IMR-90 (cell line): ENCODE results near the gene KRTAP20-3. TPM values are rescaled to one million over a fixed set of nuclear protein-coding genes. Genes with fewer than 3 reads are reported as not detected.

Experiments
- ATAC-seq: fragments of 200-7000 bp; cut with Tn5 transposase; 2 replicates; pipeline ENCODE4 v1.9.1; 2020; ENCODE audit warnings: low read depth, mild to moderate bottlenecking, moderate library complexity
- BruUV-seq: library from RNA; stranded (reverse); fragments of 400-500 nt; replicated peaks from 2 replicates; lab custom pipeline; 2021; lab: Mats Ljungman, UMichigan
- CTCF ChIA-PET: fragments of 300-600 bp; formaldehyde crosslinking; extraction: SDS; loops from one replicate; lab custom pipeline; 2021; ENCODE audit warnings: antibody characterized with exemption; lab: Yijun Ruan, JAX
- POLR2A ChIA-PET: fragments of 300-600 bp; sonication (Branson Sonifier 250); formaldehyde crosslinking; loops from one replicate; lab custom pipeline; 2022; ENCODE audit warnings: antibody characterized with exemption; ENCODE audit not compliant: unreplicated experiment; lab: Charles Lee
- DNase-seq: peaks from one replicate; pipeline ENCODE4 v3.0.0; 2013
- H2AFZ ChIP-seq: replicated peaks from 2 replicates; pipeline ENCODE3; 2013; ENCODE audit warnings: low read length, mild to moderate bottlenecking; ENCODE audit not compliant: poor library complexity
- H2AK5ac ChIP-seq: 2 replicates; pipeline ENCODE4 v1.6.1; 2013; ENCODE audit warnings: low read depth, low read length, inconsistent platforms
- H2AK9ac ChIP-seq: replicated peaks from 2 replicates; pipeline ENCODE3; 2013; ENCODE audit warnings: mild to moderate bottlenecking, low read depth, low read length, moderate library complexity; ENCODE audit not compliant: poor library complexity
- H2BK120ac ChIP-seq: 2 replicates; pipeline ENCODE4 v1.6.1; 2013; ENCODE audit warnings: low read depth, low read length, inconsistent platforms
- H2BK15ac ChIP-seq: 3 replicates; pipeline ENCODE4 v1.6.1; 2013; ENCODE audit warnings: low read depth, low read length, inconsistent platforms
- H2BK20ac ChIP-seq: 2 replicates; pipeline ENCODE4 v1.6.1; 2013; ENCODE audit warnings: low read depth, mild to moderate bottlenecking, inconsistent platforms, low read length, moderate library complexity
- H2BK5ac ChIP-seq: 2 replicates; pipeline ENCODE4 v1.6.1; 2013; ENCODE audit warnings: mild to moderate bottlenecking, low read depth, low read length, inconsistent platforms; ENCODE audit not compliant: poor library complexity, severe bottlenecking
- H3K14ac ChIP-seq: replicated peaks from 2 replicates; pipeline ENCODE4 v1.6.1; 2013; ENCODE audit warnings: low read depth, low read length, inconsistent platforms
- H3K18ac ChIP-seq: 2 replicates; pipeline ENCODE4 v1.6.1; 2013; ENCODE audit warnings: low read depth, low read length, control low read depth
- H3K23ac ChIP-seq: 2 replicates; pipeline ENCODE4 v1.6.1; 2013; ENCODE audit warnings: low read depth, low read length, inconsistent platforms
- H3K27ac ChIP-seq: 2 replicates; pipeline ENCODE4 v1.5.1; 2013; ENCODE audit warnings: mild to moderate bottlenecking, control low read depth, low read length; ENCODE audit not compliant: insufficient read depth
- H3K27me3 ChIP-seq: 2 replicates; pipeline ENCODE4 v1.6.1; 2013; ENCODE audit warnings: low read length; ENCODE audit not compliant: control insufficient read depth, insufficient read depth
- H3K36me3 ChIP-seq: 2 replicates; pipeline ENCODE4 v1.6.1; 2013; ENCODE audit warnings: low read length, mixed read lengths; ENCODE audit not compliant: control insufficient read depth, insufficient read depth
- H3K4ac ChIP-seq: 2 replicates; pipeline ENCODE4 v1.6.1; 2013; ENCODE audit warnings: low read depth, low read length, inconsistent platforms
- H3K4me1 ChIP-seq: 2 replicates; pipeline ENCODE4 v1.6.1; 2013; ENCODE audit warnings: low read length, mixed read lengths; ENCODE audit not compliant: control insufficient read depth, insufficient read depth
- H3K4me2 ChIP-seq: 2 replicates; pipeline ENCODE4 v1.6.1; 2013; ENCODE audit warnings: low read depth, mild to moderate bottlenecking, control low read depth, low read length, moderate library complexity
- H3K4me3 ChIP-seq: 2 replicates; pipeline ENCODE4 v1.5.1; 2013; ENCODE audit warnings: low read depth, mild to moderate bottlenecking, control low read depth, low read length, moderate library complexity; ENCODE audit not compliant: insufficient read depth
- H3K56ac ChIP-seq: 2 replicates; pipeline ENCODE4 v1.6.1; 2013; ENCODE audit warnings: low read length, inconsistent platforms; ENCODE audit not compliant: insufficient read depth; ENCODE audit errors: extremely low read depth
- H3K79me1 ChIP-seq, 2 experiments: 2 replicates each; pipeline ENCODE4 v1.6.1; 2013; ENCODE audit warnings: low read length in 2 of 2, inconsistent platforms in 1 of 2, low read depth in 1 of 2
- H3K9ac ChIP-seq: 2 replicates; pipeline ENCODE4 v1.6.1; 2013; ENCODE audit warnings: low read depth, low read length, control low read depth
- H3K9me1 ChIP-seq: 2 replicates; pipeline ENCODE4 v1.6.1; 2013; ENCODE audit warnings: low read length, inconsistent platforms; ENCODE audit not compliant: insufficient read depth
- H3K9me3 ChIP-seq: 2 replicates; pipeline ENCODE4 v1.6.1; 2013; ENCODE audit warnings: low read length; ENCODE audit not compliant: control insufficient read depth, insufficient read depth
- H4K20me1 ChIP-seq: 2 replicates; pipeline ENCODE4 v1.6.1; 2013; ENCODE audit warnings: low read length, inconsistent platforms; ENCODE audit not compliant: insufficient read depth
- H4K5ac ChIP-seq: 2 replicates; pipeline ENCODE4 v1.6.1; 2013; ENCODE audit warnings: mild to moderate bottlenecking, low read depth, low read length, control low read depth
- H4K8ac ChIP-seq, 2 experiments: 2 replicates each; pipeline ENCODE4 v1.6.1; 2013; ENCODE audit warnings: low read depth in 2 of 2, low read length in 2 of 2, control low read depth in 1 of 2, inconsistent platforms in 1 of 2
- H4K91ac ChIP-seq: 2 replicates; pipeline ENCODE4 v1.6.1; 2013; ENCODE audit warnings: low read depth, low read length, inconsistent platforms; ENCODE audit not compliant: insufficient read depth
- BHLHE40 ChIP-seq: fragments of 150-350 bp; IDR thresholded peaks from 2 replicates; pipeline ENCODE4 v1.6.1; 2016; ENCODE audit warnings: mild to moderate bottlenecking, low read depth, low read length
- CEBPB ChIP-seq: IDR thresholded peaks from 2 replicates; pipeline ENCODE4 v1.6.1; 2012; ENCODE audit warnings: low read depth, low read length, improper control_type of control experiment
- CHD1 ChIP-seq: IDR thresholded peaks from 2 replicates; pipeline ENCODE4 v1.6.1; 2012; ENCODE audit warnings: low read depth, low read length, improper control_type of control experiment
- CTCF ChIP-seq: conservative IDR thresholded peaks from 2 replicates; pipeline ENCODE4 v1.5.1; 2012; ENCODE audit warnings: mild to moderate bottlenecking, low read depth, low read length, improper control_type of control experiment
- ELK1 ChIP-seq: fragments of 150-350 bp; IDR thresholded peaks from 2 replicates; pipeline ENCODE4 v1.6.1; 2016; ENCODE audit warnings: low read depth, mild to moderate bottlenecking, low read length, moderate library complexity, borderline replicate concordance
- FOS ChIP-seq: fragments of 150-350 bp; IDR thresholded peaks from 2 replicates; pipeline ENCODE4 v1.6.1; 2016; ENCODE audit warnings: low read depth, low read length
- MAFK ChIP-seq: IDR thresholded peaks from 2 replicates; pipeline ENCODE4 v1.6.1; 2012; ENCODE audit warnings: low read depth, low read length, improper control_type of control experiment
- MAZ ChIP-seq: IDR thresholded peaks from 2 replicates; pipeline ENCODE4 v1.6.1; 2012; ENCODE audit warnings: low read depth, mild to moderate bottlenecking, low read length, improper control_type of control experiment, moderate library complexity, borderline replicate concordance
- MXI1 ChIP-seq: IDR thresholded peaks from 2 replicates; pipeline ENCODE4 v1.6.1; 2012; ENCODE audit warnings: low read depth, mild to moderate bottlenecking, low read length, moderate library complexity, borderline replicate concordance
- NFE2L2 ChIP-seq: fragments of 150-350 bp; IDR thresholded peaks from 2 replicates; pipeline ENCODE4 v1.6.1; 2016; ENCODE audit warnings: low read depth, mild to moderate bottlenecking, low read length
- POLR2A ChIP-seq: IDR thresholded peaks from 2 replicates; pipeline ENCODE4 v1.6.1; 2012; ENCODE audit warnings: mild to moderate bottlenecking, low read depth, low read length
- RCOR1 ChIP-seq: IDR thresholded peaks from 2 replicates; pipeline ENCODE4 v1.6.1; 2012; ENCODE audit warnings: mild to moderate bottlenecking, low read length, improper control_type of control experiment; ENCODE audit not compliant: insufficient replicate concordance
- RFX5 ChIP-seq: IDR thresholded peaks from 2 replicates; pipeline ENCODE4 v1.8.0; 2012; ENCODE audit warnings: low read depth, mild to moderate bottlenecking, low read length, moderate library complexity
- SMC3 ChIP-seq: fragments of 150-350 bp; IDR thresholded peaks from 2 replicates; pipeline ENCODE4 v1.6.1; 2016; ENCODE audit warnings: low read depth, mild to moderate bottlenecking, antibody characterized with exemption, low read length, moderate library complexity
- WGBS, 2 experiments: methylation state at CpG; one replicate each; pipeline versions ENCODE4 v1.1.5 to v1.1.7; 2013; ENCODE audit warnings: missing lambda C conversion rate in 2 of 2; ENCODE audit not compliant: insufficient read length in 1 of 2; ENCODE audit errors: extremely low coverage in 2 of 2; 5-methylcytosine and 5-hydroxymethylcytosine counted together
- dilution Hi-C: fragments of 300-500 bp; cut with HindIII; formaldehyde crosslinking; loops from one replicate; pipeline ENCODE4 v1.14.3; 2018; ENCODE audit warnings: low sequenced_read_pairs; ENCODE audit not compliant: unreplicated experiment
- in situ Hi-C: fragments of 300-500 bp; cut with MboI; formaldehyde crosslinking; loops from 3 replicates; pipeline ENCODE4 v1.14.3; 2019; ENCODE audit warnings: low sequenced_read_pairs, inconsistent platforms, mixed read lengths
- intact Hi-C: fragments of 100-400 bp; cut with micrococcal nuclease; formaldehyde crosslinking; loops from 2 replicates; pipeline ENCODE4 v1.10.0; 2022
- polyA plus RNA-seq, 3 experiments: library from polyadenylated mRNA; depleted of rRNA; stranded (reverse); fragments of >200 nt; gene quantifications; 2 replicates each; pipeline ENCODE4 v1.2.3, GENCODE V29; 2012; ENCODE audit warnings: low replicate concordance in 1 of 3
- total RNA-seq: library from RNA; depleted of rRNA; stranded (reverse); fragments of >200 nt; gene quantifications from 2 replicates; pipeline ENCODE4 v1.2.3, GENCODE V29; 2012
- TF ChIP-seq, protein P1 (sequence below): fragments of 150-350 bp; IDR thresholded peaks from 2 replicates; pipeline ENCODE4 v1.6.1; 2017; ENCODE audit warnings: mild to moderate bottlenecking, antibody characterized with exemption, low read length, low read depth

The KRTAP20-3 gene
- total and polyA plus RNA-seq, 2 of the 4 experiments (the other 2 are of a cell fraction) = not detected

DNA sequence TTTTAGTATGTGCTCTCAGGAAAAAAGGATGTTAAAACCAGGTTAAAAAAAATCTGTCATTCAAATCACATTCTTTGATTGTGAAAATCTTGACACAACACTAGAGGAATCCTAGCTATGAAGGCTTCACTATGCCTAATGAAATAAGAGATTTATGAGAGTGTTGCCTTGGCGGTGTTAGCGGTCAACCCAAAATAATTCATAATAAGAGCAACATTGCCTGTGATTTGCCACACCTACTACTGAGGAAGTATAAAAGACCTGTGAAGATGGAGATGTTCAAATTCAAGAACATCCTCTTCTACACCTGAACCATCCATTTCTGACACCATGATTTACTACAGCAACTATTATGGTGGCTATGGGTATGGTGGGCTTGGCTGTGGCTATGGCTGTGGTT, 26.5 kb upstream of the KRTAP20-3 start, which contains the start of gene KRTAP20-1:
TSS of gene KRTAP20-1 (plus strand) at position 301 of the 400 bp plus-strand sequence. CDS start at position 331, 30 bp downstream.
- no TSS peak for BruUV-seq
- Histone ChIP-seq H2BK15ac (no peak within 1 kb of the TSS), H3K9me1 (no peaks in the 10 kb centered on the region), H3K18ac (no peak within 1 kb of the TSS), H4K20me1 (no peaks in the 10 kb centered on the region), H3K9me3 (peaks cover 14% of the 10 kb centered on the region), H2BK120ac (no peak within 1 kb of the TSS), H3K9ac (no peak within 1 kb of the TSS), H3K27ac (no peak within 1 kb of the TSS), H3K4me2 (no peak within 1 kb of the TSS), H2BK5ac (no peak within 1 kb of the TSS), H3K4ac (no peak within 1 kb of the TSS), H3K36me3 (no peaks in the 10 kb centered on the region), H2AFZ (no peak within 1 kb of the TSS), H3K14ac (no peak within 1 kb of the TSS), H4K91ac (no peak within 1 kb of the TSS), H4K8ac (no peak within 1 kb of the TSS), H2AK5ac (no peak within 1 kb of the TSS), H3K4me3 (no peak within 1 kb of the TSS), H2BK20ac (no peak within 1 kb of the TSS), H2AK9ac (no peak within 1 kb of the TSS), H3K4me1 (no peaks in the 10 kb centered on the region), H3K56ac (no peak within 1 kb of the TSS), H3K23ac (no peak within 1 kb of the TSS), H4K5ac (no peak within 1 kb of the TSS), H3K79me1 (no peaks in the 10 kb centered on the region), H3K27me3 (no peaks in the 10 kb centered on the region)
- intact Hi-C loops = no loop called here
- no peak for ATAC-seq
- in situ Hi-C loops = no loop called here
- WGBS, 2 experiments = no CpG with 5 or more reads among the region's 2 CpGs
- TF ChIP-seq, protein P1, sequence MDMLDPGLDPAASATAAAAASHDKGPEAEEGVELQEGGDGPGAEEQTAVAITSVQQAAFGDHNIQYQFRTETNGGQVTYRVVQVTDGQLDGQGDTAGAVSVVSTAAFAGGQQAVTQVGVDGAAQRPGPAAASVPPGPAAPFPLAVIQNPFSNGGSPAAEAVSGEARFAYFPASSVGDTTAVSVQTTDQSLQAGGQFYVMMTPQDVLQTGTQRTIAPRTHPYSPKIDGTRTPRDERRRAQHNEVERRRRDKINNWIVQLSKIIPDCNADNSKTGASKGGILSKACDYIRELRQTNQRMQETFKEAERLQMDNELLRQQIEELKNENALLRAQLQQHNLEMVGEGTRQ = no peak
- no peak for TF ChIP-seq POLR2A
- no peak for TF ChIP-seq FOS
- no peak for TF ChIP-seq MXI1
- TF ChIP-seq ELK1 = no peak
- no peak for TF ChIP-seq NFE2L2
- no peak for TF ChIP-seq MAZ
- no peak for TF ChIP-seq CEBPB
- TF ChIP-seq SMC3 = no peak
- TF ChIP-seq BHLHE40 = no peak
- no peak for TF ChIP-seq RCOR1
- TF ChIP-seq CHD1 = no peak
- no peak for TF ChIP-seq CTCF
- TF ChIP-seq MAFK = no peak
- TF ChIP-seq RFX5 = no peak
- POLR2A ChIA-PET = no interaction called here
- CTCF ChIA-PET = no interaction called here
- DNase-seq = no peak
- dilution Hi-C loops = no loop called here
